HG03064 (cell line): ENCODE results near the gene RMRP.
A peak's percentile ranks its signal among the peaks of the same experiment; 100 is the strongest.

Source experiments
- ATAC-seq: cut with Tn5 transposase; IDR thresholded peaks from one replicate; pipeline ENCODE4 v1.9.1; 2021; ENCODE audit warnings: low read depth; ENCODE audit not compliant: unreplicated experiment

Gene RMRP

GRCh38 chr9:35667939-35668338 lies 10.1 kb upstream of the RMRP start:
- ATAC-seq: no peak

GRCh38 chr9:35666549-35666948 lies 8.7 kb upstream of the RMRP start:
- ATAC-seq: no peak

- no peak for ATAC-seq
Observed at GRCh38 chr9:35666045-35666444, 8.2 kb upstream of the RMRP start.

GRCh38 chr9:35665471-35665818 lies 7.6 kb upstream of the RMRP start:
- no peak for ATAC-seq

GRCh38 chr9:35664531-35665470 lies 7.0 kb upstream of the RMRP start, which contains the start of gene ARHGEF39:
Gene ARHGEF39 (minus strand): TSS chr9:35665195. CDS start chr9:35665169, 26 bp downstream.
- peak; percentile 45 for ATAC-seq

GRCh38 chr9:35662437-35662836 lies 4.6 kb upstream of the RMRP start:
- no peak for ATAC-seq

- no peak for ATAC-seq
Observed at GRCh38 chr9:35661756-35662350, 4.0 kb upstream of the RMRP start.

GRCh38 chr9:35660966-35661415 lies 3.2 kb upstream of the RMRP start:
- ATAC-seq: no peak

GRCh38 chr9:35659340-35659739 lies 1.5 kb upstream of the RMRP start:
- ATAC-seq: no peak

- no peak for ATAC-seq
Observed at GRCh38 chr9:35658968-35659220, 1.1 kb upstream of the RMRP start.

GRCh38 chr9:35658137-35658967 lies 533 bp upstream of the RMRP start, which contains the start of gene CCDC107:
Gene CCDC107 (plus strand): TSS chr9:35658292. CDS start chr9:35658380, 88 bp downstream.
- ATAC-seq: peak; percentile 53

GRCh38 chr9:35656831-35657545 lies 831 bp downstream of the RMRP start:
- ATAC-seq: no peak

- no peak for ATAC-seq
Observed at GRCh38 chr9:35656348-35656747, 1.5 kb downstream of the RMRP start.

- no peak for ATAC-seq
Observed at GRCh38 chr9:35653611-35654010, 4.2 kb downstream of the RMRP start.

GRCh38 chr9:35652829-35653209 lies 5.0 kb downstream of the RMRP start:
- ATAC-seq: no peak

- ATAC-seq: no peak
Observed at GRCh38 chr9:35651956-35652828, 5.6 kb downstream of the RMRP start.

- no peak for ATAC-seq
Observed at GRCh38 chr9:35650341-35651158, 7.3 kb downstream of the RMRP start, which contains the start of gene SIT1. Gene SIT1 (minus strand): TSS chr9:35650931. CDS start chr9:35650853, 78 bp downstream.

GRCh38 chr9:35649431-35650340 lies 8.1 kb downstream of the RMRP start:
- ATAC-seq: no peak
